Muscle of leg (tissue), 11 donors: ENCODE data around the gene SLC27A2. TPM values are rescaled to one million over a fixed set of nuclear protein-coding genes. Genes with fewer than 3 reads are reported as not detected.
"Not testable (repeated sequence)": the region's sequence is repeated elsewhere in the genome, so short reads cannot be mapped to it uniquely, and the experiment has no call there.

Source experiments
- DNase-seq: peaks from one replicate; pipeline ENCODE4 v3.0.0; 2013
- H3K27ac ChIP-seq: one replicate; pipeline ENCODE4 v1.5.1; 2013; ENCODE audit warnings: mild to moderate bottlenecking, low read length, control low read depth
- H3K27me3 ChIP-seq: one replicate; pipeline ENCODE4 v1.6.1; 2013; ENCODE audit warnings: low read length; ENCODE audit not compliant: control insufficient read depth, insufficient read depth
- H3K36me3 ChIP-seq: one replicate; pipeline ENCODE4 v1.6.1; 2013; ENCODE audit warnings: low read length; ENCODE audit not compliant: control insufficient read depth, insufficient read depth
- H3K4me1 ChIP-seq: one replicate; pipeline ENCODE4 v1.6.1; 2013; ENCODE audit warnings: low read length; ENCODE audit not compliant: control insufficient read depth, insufficient read depth
- H3K4me3 ChIP-seq: one replicate; pipeline ENCODE4 v1.5.1; 2013; ENCODE audit warnings: low read length, control low read depth
- H3K9me3 ChIP-seq: replicated peaks from 2 replicates; pipeline ENCODE4 v1.6.1; 2013; ENCODE audit warnings: low read depth, low read length; ENCODE audit not compliant: control insufficient read depth
- WGBS: methylation state at CpG from one replicate; pipeline ENCODE4 v1.1.5; 2013; ENCODE audit warnings: missing lambda C conversion rate; ENCODE audit not compliant: insufficient coverage; 5-methylcytosine and 5-hydroxymethylcytosine counted together
- polyA plus RNA-seq, 8 donors: library from polyadenylated mRNA; unstranded; fragments of 120-200 nt; gene quantifications; one replicate each; pipeline versions ENCODE4 v1.2.1 to v1.2.3, GENCODE V29; 2013; ENCODE audit warnings: inconsistent platforms in 1 of 8, low replicate concordance in 1 of 8; ENCODE audit not compliant: insufficient read length in 8 of 8, insufficient read depth in 1 of 8
- total RNA-seq: library from RNA; stranded (reverse); fragments of 120-200 nt; gene quantifications from one replicate; pipeline ENCODE4 v1.2.4, GENCODE V29; 2013

The SLC27A2 gene
- total and polyA plus RNA-seq, 9 donors, result 0.09 to 3.8 (median 0.20) TPM

DNA sequence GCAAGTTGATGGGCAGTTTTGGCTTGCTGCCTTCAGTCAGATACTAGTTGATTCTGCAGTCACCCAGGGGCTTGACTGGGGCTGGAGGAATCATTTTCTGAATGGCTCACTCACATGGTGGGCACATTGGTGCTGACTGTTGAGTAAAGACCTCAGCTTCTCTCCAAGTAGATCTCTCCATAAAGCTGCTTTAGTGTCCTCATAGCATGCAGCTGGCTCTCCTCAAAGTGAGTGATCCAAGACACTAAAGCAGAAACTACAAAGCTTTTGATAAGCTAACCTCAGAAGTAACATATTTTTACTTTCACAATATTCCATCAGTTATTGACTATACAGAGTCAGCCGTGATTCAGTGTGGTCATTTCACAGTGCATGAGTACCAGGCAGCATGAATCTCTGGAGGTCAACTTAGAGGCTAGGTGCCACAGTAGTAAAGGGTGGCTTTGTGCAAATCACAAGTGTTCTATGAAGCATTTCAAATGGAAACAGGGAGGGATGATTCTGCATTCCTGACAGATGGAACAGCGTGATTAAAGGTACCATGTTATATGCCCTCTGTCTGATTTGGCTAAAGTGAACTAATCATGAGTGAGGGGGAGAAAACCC, 38.6 kb upstream of the SLC27A2 start:
- Histone ChIP-seq H3K4me1 (no peaks in the 10 kb centered on the region), H3K9me3 (no peaks in the 10 kb centered on the region), H3K27ac (no peak overlapping the region), H3K27me3 (no peaks in the 10 kb centered on the region), H3K36me3 (no peaks in the 10 kb centered on the region), H3K4me3 (no peak overlapping the region)
- DNase-seq, result no peak
- WGBS, result no CpG with 5 or more reads among the region's 2 CpGs

DNA sequence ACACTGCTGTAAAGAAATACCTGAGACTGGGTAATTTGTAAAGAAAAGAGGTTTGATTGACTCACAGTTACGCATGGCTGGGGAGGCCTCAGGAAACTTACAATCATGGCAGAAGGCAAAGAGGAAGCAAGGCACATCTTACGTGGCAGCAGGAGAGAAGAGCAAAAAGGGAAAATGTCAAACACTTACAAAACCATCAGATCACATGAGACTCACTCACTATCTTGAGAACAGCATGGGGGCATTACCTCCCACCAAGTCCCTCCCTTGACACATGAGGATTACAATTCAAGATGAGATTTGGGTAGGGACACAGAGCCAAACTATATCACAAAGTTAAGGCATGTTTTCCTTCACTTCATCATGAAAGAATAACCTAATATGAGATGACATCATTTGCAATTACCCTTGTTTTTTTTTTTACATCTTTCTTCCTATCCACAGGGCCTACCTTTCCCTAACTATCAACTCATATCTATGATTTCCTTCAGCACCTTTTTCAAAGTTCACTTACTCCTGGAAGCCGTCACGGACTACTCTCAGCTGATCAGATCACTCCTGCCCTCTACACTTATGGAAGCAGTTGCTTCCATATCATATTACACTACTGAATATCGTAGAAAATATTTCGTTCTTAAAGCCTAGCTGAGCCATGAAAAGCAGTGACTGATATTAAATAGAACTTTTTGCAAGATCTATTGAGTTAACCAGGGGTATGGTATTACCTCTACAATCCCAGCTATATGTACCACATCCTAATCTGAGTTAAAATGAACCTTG, 37.5 kb upstream of the SLC27A2 start:
- DNase-seq, result peak; percentile 37
- Histone ChIP-seq H3K36me3 (no peaks in the 10 kb centered on the region), H3K9me3 (no peaks in the 10 kb centered on the region), H3K27me3 (no peaks in the 10 kb centered on the region), H3K4me3 (no peak overlapping the region), H3K27ac (no peak overlapping the region), H3K4me1 (no peaks in the 10 kb centered on the region)
- WGBS, result no CpG with 5 or more reads among the region's 6 CpGs

DNA sequence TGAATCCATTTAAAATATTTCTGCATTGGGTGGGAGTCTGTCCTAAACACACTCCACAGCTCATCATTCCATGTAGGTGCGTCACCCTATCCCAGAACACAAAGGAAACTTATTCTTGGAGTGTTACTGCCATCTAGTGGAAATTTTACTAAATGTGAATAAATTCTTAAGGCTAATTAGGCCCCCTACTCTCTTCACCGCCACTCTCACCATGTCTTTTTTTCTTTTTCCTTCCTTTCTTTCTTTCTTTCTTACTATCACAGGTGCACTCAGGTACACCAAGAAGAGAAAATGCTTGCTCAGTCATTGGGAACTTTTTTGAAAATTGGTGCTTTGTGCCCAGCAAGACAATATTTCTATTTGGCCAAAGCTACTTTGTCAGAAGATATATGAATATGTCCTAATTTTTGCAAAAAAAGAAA, 36.5 kb upstream of the SLC27A2 start:
- Histone ChIP-seq H3K36me3 (no peaks in the 10 kb centered on the region), H3K27ac (no peak overlapping the region), H3K27me3 (no peaks in the 10 kb centered on the region), H3K9me3 (no peaks in the 10 kb centered on the region), H3K4me3 (no peak overlapping the region), H3K4me1 (no peaks in the 10 kb centered on the region)
- WGBS, result no CpG with 5 or more reads among the region's 2 CpGs
- peak; percentile 90 for DNase-seq

DNA sequence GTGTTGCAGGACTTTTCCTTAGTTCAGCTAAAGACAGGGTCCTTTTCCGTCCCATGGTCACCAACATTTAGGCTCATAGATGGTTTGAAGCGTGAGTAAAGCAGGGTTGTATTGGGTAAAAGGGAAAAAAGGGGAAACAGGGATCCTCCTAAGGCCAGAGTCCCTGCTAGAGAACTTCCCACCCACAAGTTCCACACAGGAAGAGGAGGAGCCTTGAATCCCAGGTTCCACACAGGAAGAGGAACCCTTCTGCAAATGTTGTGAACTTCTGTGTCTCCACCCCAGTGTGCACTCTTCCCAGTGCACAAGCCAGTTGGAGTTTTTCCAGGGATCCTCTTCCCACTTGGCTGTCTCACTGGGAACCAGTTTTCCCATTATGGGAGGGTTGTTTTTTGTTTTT, 35.4 kb upstream of the SLC27A2 start:
- H3K36me3 ChIP-seq, result no peaks in the 10 kb centered on the region
- DNase-seq, result peak; percentile 23
- no peaks in the 10 kb centered on the region for H3K4me1 ChIP-seq
- no peak overlapping the region for H3K4me3 ChIP-seq
- no peak overlapping the region for H3K27ac ChIP-seq
- no peaks in the 10 kb centered on the region for H3K9me3 ChIP-seq
- no peaks in the 10 kb centered on the region for H3K27me3 ChIP-seq
- WGBS, result no CpG with 5 or more reads among the region's 2 CpGs

DNA sequence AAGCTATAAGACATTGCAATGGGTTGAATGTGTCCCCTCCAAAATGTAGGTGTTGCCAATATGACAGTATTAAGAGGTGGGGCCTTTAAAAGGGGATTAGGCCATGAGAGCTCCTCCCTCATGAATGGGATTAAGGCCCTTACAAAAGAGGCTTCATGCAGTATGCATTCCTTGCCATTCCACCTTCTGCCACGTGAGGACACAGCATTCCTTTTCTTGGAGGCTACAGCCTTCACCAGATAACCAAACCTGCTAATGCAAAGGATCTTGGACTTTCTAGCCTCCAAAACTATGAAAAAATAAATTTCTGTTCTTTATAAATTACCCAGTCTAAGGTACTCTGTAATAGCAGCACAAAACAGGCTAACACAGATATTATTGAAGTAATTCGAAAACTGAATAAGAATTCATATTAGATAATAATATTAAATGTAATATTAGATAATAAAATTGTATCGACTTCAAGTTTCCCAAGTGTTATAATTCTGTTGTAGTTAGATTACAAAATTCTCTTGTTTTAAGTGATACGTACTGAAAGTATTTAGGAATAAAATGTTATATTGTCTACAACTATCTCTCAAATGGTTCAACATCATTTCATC, 33.5 kb upstream of the SLC27A2 start:
- no peaks in the 10 kb centered on the region for H3K36me3 ChIP-seq
- no peaks in the 10 kb centered on the region for H3K27me3 ChIP-seq
- no peaks in the 10 kb centered on the region for H3K9me3 ChIP-seq
- no peak overlapping the region for H3K4me3 ChIP-seq
- H3K27ac ChIP-seq, result no peak overlapping the region
- peak; percentile 42 for DNase-seq
- no CpG with 5 or more reads among the region's 4 CpGs for WGBS
- H3K4me1 ChIP-seq, result no peaks in the 10 kb centered on the region

DNA sequence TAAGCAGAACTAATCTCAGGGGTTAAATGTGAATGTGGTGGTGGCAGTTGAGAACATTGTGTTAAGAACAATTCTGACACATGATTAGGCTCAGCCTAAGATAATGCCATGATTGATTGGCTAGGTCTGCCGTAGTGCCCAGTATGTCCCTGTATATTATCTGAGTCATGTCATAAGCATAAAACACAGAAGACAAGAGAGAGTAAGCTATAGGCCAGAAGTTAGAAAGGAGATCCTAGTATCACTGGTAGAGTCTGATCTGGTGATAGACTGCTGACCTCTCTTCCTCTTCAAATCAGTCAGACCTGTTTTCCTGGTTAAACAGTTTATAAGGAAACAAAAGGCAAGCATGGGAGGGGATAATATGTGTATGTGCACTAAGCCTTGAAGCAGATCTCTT, 32.9 kb upstream of the SLC27A2 start:
- Histone ChIP-seq H3K9me3 (no peaks in the 10 kb centered on the region), H3K27me3 (no peaks in the 10 kb centered on the region), H3K36me3 (no peaks in the 10 kb centered on the region), H3K4me3 (no peak overlapping the region), H3K4me1 (no peaks in the 10 kb centered on the region), H3K27ac (no peak overlapping the region)
- no peak for DNase-seq
- no CpG with 5 or more reads among the region's 1 CpG for WGBS

DNA sequence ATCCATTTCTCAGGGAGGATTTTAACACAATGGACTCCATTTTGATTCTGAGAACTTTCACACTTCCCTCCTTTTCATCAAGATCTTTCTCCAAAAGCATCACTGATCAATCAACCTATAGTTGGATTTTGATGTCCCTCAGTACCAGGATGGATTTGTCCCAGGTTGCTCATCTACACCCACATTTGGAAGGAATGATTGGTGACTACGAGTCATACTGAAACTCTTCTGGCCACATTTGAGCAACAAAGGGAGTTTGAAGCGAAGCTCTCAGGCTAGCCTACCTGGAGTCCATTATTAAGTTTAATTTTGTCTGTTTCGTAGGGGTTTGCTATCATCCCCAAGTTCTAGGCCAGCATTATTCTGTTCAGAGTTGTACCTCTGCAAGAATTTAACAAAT, 31.6 kb upstream of the SLC27A2 start:
- WGBS, result no CpG with 5 or more reads among the region's 3 CpGs
- Histone ChIP-seq H3K4me1 (no peaks in the 10 kb centered on the region), H3K9me3 (no peaks in the 10 kb centered on the region), H3K4me3 (no peak overlapping the region), H3K27me3 (no peaks in the 10 kb centered on the region), H3K36me3 (no peaks in the 10 kb centered on the region), H3K27ac (no peak overlapping the region)
- no peak for DNase-seq

DNA sequence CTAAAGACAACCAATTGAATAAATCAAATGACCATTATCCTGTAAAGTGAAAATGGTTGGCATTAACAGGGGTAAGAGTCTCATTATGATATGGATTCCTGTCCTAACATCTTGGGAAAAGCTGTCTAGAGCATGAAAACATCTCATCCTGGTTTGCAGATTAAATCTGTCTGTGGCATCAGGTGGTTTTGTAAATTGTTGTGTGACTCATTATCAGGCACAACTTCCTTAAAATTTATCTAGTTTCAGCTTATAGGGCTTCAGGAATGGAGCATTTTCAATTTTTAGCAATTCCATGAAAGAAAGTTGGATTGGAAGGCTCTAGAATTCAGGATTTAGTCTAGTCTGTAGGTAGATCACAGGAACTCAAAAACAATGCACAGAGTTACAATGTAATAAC, 31.1 kb upstream of the SLC27A2 start:
- Histone ChIP-seq H3K27me3 (no peaks in the 10 kb centered on the region), H3K27ac (no peak overlapping the region), H3K4me3 (no peak overlapping the region), H3K9me3 (no peaks in the 10 kb centered on the region), H3K36me3 (no peaks in the 10 kb centered on the region), H3K4me1 (no peaks in the 10 kb centered on the region)
- DNase-seq, result no peak

DNA sequence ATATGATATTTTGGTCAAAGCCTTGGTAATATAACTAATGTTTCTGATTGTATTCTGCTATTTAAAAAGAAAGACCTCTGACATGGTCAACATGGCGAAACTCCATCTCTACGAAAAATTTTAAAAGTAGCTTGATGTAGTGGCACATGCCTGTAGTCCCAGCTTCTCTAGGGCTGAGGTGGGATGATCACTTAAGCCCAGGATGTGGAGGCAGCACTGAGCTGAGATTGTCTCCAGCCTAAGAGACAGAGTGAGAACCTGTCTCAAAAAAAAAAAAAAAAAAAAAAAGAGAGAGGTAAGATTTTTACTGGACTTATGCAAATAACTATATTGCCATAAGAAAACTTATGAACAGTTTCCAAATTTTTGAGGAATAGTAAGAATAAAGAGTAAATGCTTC, 30.5 kb upstream of the SLC27A2 start:
- Histone ChIP-seq H3K27me3 (no peaks in the 10 kb centered on the region), H3K36me3 (no peaks in the 10 kb centered on the region), H3K27ac (no peak overlapping the region), H3K4me1 (no peaks in the 10 kb centered on the region), H3K9me3 (no peaks in the 10 kb centered on the region), H3K4me3 (no peak overlapping the region)
- 100% methylated on average over 1 of the region's 2 CpGs for WGBS
- no peak for DNase-seq

DNA sequence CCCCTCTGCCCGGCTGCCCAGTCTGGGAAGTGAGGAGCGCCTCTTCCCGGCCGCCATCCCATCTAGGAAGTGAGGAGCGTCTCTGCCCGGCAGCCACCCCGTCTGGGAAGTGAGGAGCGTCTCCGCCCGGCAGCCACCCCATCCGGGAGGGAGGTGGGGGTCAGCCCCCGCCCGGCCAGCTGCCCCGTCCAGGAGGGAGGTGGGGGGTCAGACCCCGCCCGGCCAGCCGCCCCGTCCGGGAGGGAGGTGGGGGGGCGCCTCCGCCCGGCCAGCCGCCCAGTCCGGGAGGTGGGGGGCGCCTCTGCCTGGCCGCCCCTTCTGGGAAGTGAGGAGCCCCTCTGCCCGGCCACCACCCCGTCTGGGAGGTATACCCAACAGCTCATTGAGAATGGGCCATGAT, 23.8 kb upstream of the SLC27A2 start:
- not testable (repeated sequence) for H3K4me1 ChIP-seq, H3K27ac ChIP-seq, H3K9me3 ChIP-seq, H3K36me3 ChIP-seq, H3K27me3 ChIP-seq, DNase-seq, H3K4me3 ChIP-seq
- WGBS, result 100% methylated on average over 8 of the region's 28 CpGs
